Measurements from ENCODE around the gene STXBP1.

Gene STXBP1

GRCh38 chr9:127739614-127740330 is 127.7 kb downstream of the STXBP1 start:
- DNase-seq = no peak

GRCh38 chr9:127741831-127742434 is 129.9 kb downstream of the STXBP1 start:
- DNase-seq = no peak
